Amniotic stem cell (primary cell): ENCODE data around the gene RSRC1.
"Not testable (repeated sequence)": the region's sequence is repeated elsewhere in the genome, so short reads cannot be mapped to it uniquely, and the experiment has no call there.

Source experiments
- DNase-seq: peaks from one replicate; lab custom pipeline; 2025; lab: John Stamatoyannopoulos, UW

RSRC1 gene

GRCh38 chr3:158329696-158330441, 220.0 kb downstream of the RSRC1 start:
- DNase-seq = not testable (repeated sequence)

- DNase-seq = no peak
Measured at GRCh38 chr3:158330870-158331269, 221.0 kb downstream of the RSRC1 start.

- no peak for DNase-seq
Measured at GRCh38 chr3:158333736-158334135, 223.8 kb downstream of the RSRC1 start.

GRCh38 chr3:158337110-158337509, 227.2 kb downstream of the RSRC1 start:
- no peak for DNase-seq

- DNase-seq = no peak
Measured at GRCh38 chr3:158339638-158340037, 229.7 kb downstream of the RSRC1 start.

GRCh38 chr3:158340951-158341350, 231.1 kb downstream of the RSRC1 start:
- not testable (repeated sequence) for DNase-seq

- DNase-seq = no peak
Measured at GRCh38 chr3:158347966-158348365, 238.1 kb downstream of the RSRC1 start.

- no peak for DNase-seq
Measured at GRCh38 chr3:158350971-158351370, 241.1 kb downstream of the RSRC1 start.

GRCh38 chr3:158352551-158352950, 242.7 kb downstream of the RSRC1 start:
- DNase-seq = no peak

- DNase-seq = no peak
Measured at GRCh38 chr3:158354713-158355112, 244.8 kb downstream of the RSRC1 start.

GRCh38 chr3:158355623-158356588, 246.0 kb downstream of the RSRC1 start:
- DNase-seq = no peak

- DNase-seq = no peak
Measured at GRCh38 chr3:158359339-158359738, 249.4 kb downstream of the RSRC1 start.

GRCh38 chr3:158360756-158361448, 251.0 kb downstream of the RSRC1 start:
- no peak for DNase-seq

- DNase-seq = no peak
Measured at GRCh38 chr3:158368271-158368670, 258.4 kb downstream of the RSRC1 start.

GRCh38 chr3:158369279-158369678, 259.4 kb downstream of the RSRC1 start:
- no peak for DNase-seq

- DNase-seq = no peak
Measured at GRCh38 chr3:158379517-158379916, 269.6 kb downstream of the RSRC1 start.

- DNase-seq = no peak
Measured at GRCh38 chr3:158381262-158381868, 271.5 kb downstream of the RSRC1 start.

- DNase-seq = no peak
Measured at GRCh38 chr3:158382479-158382878, 272.6 kb downstream of the RSRC1 start.

GRCh38 chr3:158384019-158384418, 274.1 kb downstream of the RSRC1 start:
- DNase-seq = no peak

- no peak for DNase-seq
Measured at GRCh38 chr3:158395421-158395820, 285.5 kb downstream of the RSRC1 start.

GRCh38 chr3:158402590-158402989, 292.7 kb downstream of the RSRC1 start:
- DNase-seq = no peak

GRCh38 chr3:158403013-158403412, 293.1 kb downstream of the RSRC1 start:
- DNase-seq = no peak
